HepG2 (cell line): ENCODE data around the gene USP32. TPM values are rescaled to one million over a fixed set of nuclear protein-coding genes. Genes with fewer than 3 reads are reported as not detected.

Experiments used
- ATF3 ChIP-seq: sonication (generic); formaldehyde crosslinking; IDR thresholded peaks from 2 replicates; pipeline ENCODE4 v1.4.0; 2020; ENCODE audit warnings: missing genetic modification reagents
- JUND ChIP-seq: sonication (generic); formaldehyde crosslinking; IDR thresholded peaks from 2 replicates; pipeline ENCODE4 v1.8.0; 2022; ENCODE audit warnings: mild to moderate bottlenecking, missing genetic modification reagents
- KDM1A ChIP-seq: IDR thresholded peaks from 2 replicates; pipeline ENCODE4 v1.6.1; 2016; ENCODE audit warnings: missing compliant biosample characterization
- NR2F6 ChIP-seq, 2 experiments: IDR thresholded peaks; 2 replicates each; pipeline ENCODE4 v1.6.1; 2016; ENCODE audit warnings: antibody characterized with exemption in 1 of 2, mild to moderate bottlenecking in 1 of 2
- POGK ChIP-seq: sonication (generic); formaldehyde crosslinking; conservative IDR thresholded peaks from 2 replicates; pipeline ENCODE4 v1.8.0; 2022; ENCODE audit warnings: mild to moderate bottlenecking, moderate library complexity, missing genetic modification reagents
- SOX6 ChIP-seq, 2 experiments: fragments of 450-650 bp in 1 of 2; sonication (generic) in 1 of 2; formaldehyde crosslinking in 1 of 2; IDR thresholded peaks; 2 replicates each; pipeline versions ENCODE4 v1.4.0 to v1.6.1; 2017 to 2020; ENCODE audit warnings: antibody characterized with exemption in 1 of 2, mild to moderate bottlenecking in 1 of 2, missing genetic modification reagents in 1 of 2
- SP1 ChIP-seq, 2 experiments: fragments of 450-650 bp in 1 of 2; sonication (generic) in 1 of 2; formaldehyde crosslinking in 1 of 2; IDR thresholded peaks; 2 replicates each; pipeline versions ENCODE4 v1.4.0 to v1.6.1; 2016 to 2020; ENCODE audit warnings: missing genetic modification reagents in 1 of 2
- TCF7 ChIP-seq: sonication (generic); IDR thresholded peaks from 2 replicates; pipeline ENCODE4 v1.6.1; 2016; ENCODE audit warnings: antibody characterized with exemption, low read depth
- THAP8 ChIP-seq: sonication (generic); formaldehyde crosslinking; IDR thresholded peaks from 2 replicates; pipeline ENCODE4 v1.5.1; 2020; ENCODE audit warnings: missing genetic modification reagents, mild to moderate bottlenecking, borderline replicate concordance
- polyA plus RNA-seq, 8 experiments: library from polyadenylated mRNA; depleted of rRNA in 3 of 8; stranded (reverse) in 7 of 8; unstranded in 1 of 8; fragments of >200 nt; fragmentation: Illumina TruSeq in 4 of 8; extraction: Trizol in 4 of 8; gene quantifications; 2 replicates each; pipeline versions ENCODE4 v1.2.1 to v1.2.3, GENCODE V29; 2011 to 2016; ENCODE audit warnings: low read depth in 4 of 8, missing spikeins in 1 of 8, mixed read lengths in 1 of 8; ENCODE audit not compliant: insufficient read depth in 1 of 8
- total RNA-seq, 5 experiments: library from RNA; depleted of rRNA; stranded (reverse); fragments of >200 nt; fragmentation: Illumina TruSeq; extraction: Trizol; gene quantifications; 2 replicates each; pipeline ENCODE4 v1.2.3, GENCODE V29; 2016; ENCODE audit warnings: low read depth in 1 of 5
- TF ChIP-seq, protein P1 (sequence below): sonication (generic); formaldehyde crosslinking; IDR thresholded peaks from 2 replicates; pipeline ENCODE4 v1.4.0; 2020; ENCODE audit warnings: mild to moderate bottlenecking, missing genetic modification reagents
- TF ChIP-seq, protein P2 (sequence below): sonication (generic); formaldehyde crosslinking; IDR thresholded peaks from 2 replicates; pipeline ENCODE4 v1.8.0; 2022; ENCODE audit warnings: missing genetic modification reagents, mild to moderate bottlenecking, moderate library complexity, borderline replicate concordance
- TF ChIP-seq, protein P3 (sequence below): sonication (generic); formaldehyde crosslinking; conservative IDR thresholded peaks from 2 replicates; pipeline ENCODE4 v1.4.0; 2020; ENCODE audit warnings: missing genetic modification reagents

USP32 gene
- total and polyA plus RNA-seq, 2 of the 13 experiments (the other 11 are each of a cell fraction or from before 2014, with no cell fraction given) = 24.9 to 39.9 TPM

- TF ChIP-seq, protein P1, sequence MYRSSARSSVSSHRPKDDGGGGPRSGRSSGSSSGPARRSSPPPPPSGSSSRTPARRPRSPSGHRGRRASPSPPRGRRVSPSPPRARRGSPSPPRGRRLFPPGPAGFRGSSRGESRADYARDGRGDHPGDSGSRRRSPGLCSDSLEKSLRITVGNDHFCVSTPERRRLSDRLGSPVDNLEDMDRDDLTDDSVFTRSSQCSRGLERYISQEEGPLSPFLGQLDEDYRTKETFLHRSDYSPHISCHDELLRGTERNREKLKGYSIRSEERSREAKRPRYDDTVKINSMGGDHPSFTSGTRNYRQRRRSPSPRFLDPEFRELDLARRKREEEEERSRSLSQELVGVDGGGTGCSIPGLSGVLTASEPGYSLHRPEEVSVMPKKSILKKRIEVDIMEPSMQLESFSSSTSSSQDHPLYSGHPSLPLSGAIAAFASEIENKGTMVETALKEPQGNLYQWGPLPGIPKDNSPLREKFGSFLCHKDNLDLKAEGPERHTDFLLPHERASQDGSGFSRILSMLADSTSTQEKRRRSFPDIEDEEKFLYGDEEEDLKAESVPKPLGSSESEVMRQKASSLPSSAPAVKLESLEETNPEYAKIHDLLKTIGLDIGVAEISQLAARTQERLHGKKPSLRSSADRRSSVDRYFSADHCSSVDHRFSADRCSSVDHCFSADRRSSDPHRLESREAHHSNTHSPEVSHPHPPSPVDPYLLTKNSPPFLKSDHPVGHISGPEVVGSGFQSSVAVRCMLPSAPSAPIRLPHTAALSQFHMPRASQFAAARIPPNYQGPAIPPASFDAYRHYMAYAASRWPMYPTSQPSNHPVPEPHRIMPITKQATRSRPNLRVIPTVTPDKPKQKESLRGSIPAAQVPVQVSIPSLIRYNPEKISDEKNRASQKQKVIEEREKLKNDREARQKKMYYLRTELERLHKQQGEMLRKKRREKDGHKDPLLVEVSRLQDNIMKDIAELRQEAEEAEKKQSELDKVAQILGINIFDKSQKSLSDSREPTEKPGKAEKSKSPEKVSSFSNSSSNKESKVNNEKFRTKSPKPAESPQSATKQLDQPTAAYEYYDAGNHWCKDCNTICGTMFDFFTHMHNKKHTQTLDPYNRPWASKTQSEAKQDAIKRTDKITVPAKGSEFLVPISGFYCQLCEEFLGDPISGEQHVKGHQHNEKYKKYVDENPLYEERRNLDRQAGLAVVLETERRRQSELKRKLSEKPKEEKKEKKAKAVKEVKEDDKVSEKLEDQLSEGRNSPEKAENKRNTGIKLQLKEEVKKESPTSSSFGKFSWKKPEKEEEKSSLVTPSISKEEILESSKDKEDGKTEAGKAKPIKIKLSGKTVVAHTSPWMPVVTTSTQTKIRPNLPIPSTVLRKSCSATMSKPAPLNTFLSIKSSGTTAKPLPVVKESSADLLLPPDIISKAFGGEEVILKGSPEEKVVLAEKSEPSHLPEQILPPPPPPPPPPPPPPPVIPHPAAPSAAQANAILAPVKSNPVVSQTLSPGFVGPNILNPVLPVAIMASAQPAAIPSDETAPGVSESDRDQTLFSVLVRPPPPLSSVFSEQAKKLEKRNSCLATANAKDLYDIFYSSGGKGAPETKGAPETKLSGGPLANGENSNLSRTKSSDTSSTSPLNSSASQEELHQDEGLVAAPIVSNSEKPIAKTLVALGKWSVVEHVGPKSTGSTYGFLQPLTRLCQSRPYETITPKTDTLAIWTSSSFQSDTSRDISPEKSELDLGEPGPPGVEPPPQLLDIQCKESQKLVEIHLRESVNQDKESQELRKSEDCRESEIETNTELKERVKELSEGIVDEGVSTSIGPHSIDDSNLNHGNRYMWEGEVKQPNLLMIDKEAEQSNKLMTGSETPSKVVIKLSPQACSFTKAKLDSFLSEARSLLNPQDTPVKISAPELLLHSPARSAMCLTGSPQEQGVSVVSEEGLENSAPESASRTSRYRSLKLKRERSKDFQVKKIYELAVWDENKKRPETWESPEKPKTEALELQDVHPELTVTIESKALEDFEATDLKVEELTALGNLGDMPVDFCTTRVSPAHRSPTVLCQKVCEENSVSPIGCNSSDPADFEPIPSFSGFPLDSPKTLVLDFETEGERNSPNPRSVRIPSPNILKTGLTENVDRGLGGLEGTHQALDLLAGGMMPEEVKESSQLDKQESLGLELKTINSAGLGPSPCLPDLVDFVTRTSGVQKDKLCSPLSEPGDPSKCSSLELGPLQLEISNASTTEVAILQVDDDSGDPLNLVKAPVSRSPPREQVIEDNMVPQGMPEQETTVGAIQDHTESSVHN (CRISPR knock-in tag) = no peak
- TF ChIP-seq, protein P2, sequence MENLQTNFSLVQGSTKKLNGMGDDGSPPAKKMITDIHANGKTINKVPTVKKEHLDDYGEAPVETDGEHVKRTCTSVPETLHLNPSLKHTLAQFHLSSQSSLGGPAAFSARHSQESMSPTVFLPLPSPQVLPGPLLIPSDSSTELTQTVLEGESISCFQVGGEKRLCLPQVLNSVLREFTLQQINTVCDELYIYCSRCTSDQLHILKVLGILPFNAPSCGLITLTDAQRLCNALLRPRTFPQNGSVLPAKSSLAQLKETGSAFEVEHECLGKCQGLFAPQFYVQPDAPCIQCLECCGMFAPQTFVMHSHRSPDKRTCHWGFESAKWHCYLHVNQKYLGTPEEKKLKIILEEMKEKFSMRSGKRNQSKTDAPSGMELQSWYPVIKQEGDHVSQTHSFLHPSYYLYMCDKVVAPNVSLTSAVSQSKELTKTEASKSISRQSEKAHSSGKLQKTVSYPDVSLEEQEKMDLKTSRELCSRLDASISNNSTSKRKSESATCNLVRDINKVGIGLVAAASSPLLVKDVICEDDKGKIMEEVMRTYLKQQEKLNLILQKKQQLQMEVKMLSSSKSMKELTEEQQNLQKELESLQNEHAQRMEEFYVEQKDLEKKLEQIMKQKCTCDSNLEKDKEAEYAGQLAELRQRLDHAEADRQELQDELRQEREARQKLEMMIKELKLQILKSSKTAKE (CRISPR knock-in tag) = no peak
- TF ChIP-seq ATF3 (no peak), SP1 (IDR thresholded peaks at IDR 0.05) (no peak), SP1 (CRISPR knock-in tag; IDR thresholded peaks at IDR 0.05) (no peak), THAP8 (CRISPR knock-in tag) (no peak), KDM1A (CRISPR knock-in tag) (no peak), POGK (CRISPR knock-in tag) (no peak), JUND (CRISPR knock-in tag) (no peak), NR2F6 (IDR thresholded peaks at IDR 0.05) (peak; percentile 75), NR2F6 (CRISPR knock-in tag; IDR thresholded peaks at IDR 0.05) (peak; percentile 72), SOX6 (IDR thresholded peaks at IDR 0.05) (no peak), SOX6 (CRISPR knock-in tag; IDR thresholded peaks at IDR 0.05) (peak; percentile 79), TCF7 (peak; percentile 93)
- TF ChIP-seq, protein P3, sequence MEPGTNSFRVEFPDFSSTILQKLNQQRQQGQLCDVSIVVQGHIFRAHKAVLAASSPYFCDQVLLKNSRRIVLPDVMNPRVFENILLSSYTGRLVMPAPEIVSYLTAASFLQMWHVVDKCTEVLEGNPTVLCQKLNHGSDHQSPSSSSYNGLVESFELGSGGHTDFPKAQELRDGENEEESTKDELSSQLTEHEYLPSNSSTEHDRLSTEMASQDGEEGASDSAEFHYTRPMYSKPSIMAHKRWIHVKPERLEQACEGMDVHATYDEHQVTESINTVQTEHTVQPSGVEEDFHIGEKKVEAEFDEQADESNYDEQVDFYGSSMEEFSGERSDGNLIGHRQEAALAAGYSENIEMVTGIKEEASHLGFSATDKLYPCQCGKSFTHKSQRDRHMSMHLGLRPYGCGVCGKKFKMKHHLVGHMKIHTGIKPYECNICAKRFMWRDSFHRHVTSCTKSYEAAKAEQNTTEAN (CRISPR knock-in tag) = no peak
Observed at GRCh38 chr17:60355663-60356594, 36.0 kb downstream of the USP32 start (continued).
